ENCODE measurements around the gene CCDC142. TPM values are rescaled to one million over a fixed set of nuclear protein-coding genes. Genes with fewer than 3 reads are reported as not detected.
A peak's percentile ranks its signal among the peaks of the same experiment; 100 is the strongest.
"Not testable (repeated sequence)": the region's sequence is repeated elsewhere in the genome, so short reads cannot be mapped to it uniquely, and the experiment has no call there.

The CCDC142 gene
- polyA plus RNA-seq, 3 donors = 10.2 to 18.6 (median 17.1) TPM

DNA sequence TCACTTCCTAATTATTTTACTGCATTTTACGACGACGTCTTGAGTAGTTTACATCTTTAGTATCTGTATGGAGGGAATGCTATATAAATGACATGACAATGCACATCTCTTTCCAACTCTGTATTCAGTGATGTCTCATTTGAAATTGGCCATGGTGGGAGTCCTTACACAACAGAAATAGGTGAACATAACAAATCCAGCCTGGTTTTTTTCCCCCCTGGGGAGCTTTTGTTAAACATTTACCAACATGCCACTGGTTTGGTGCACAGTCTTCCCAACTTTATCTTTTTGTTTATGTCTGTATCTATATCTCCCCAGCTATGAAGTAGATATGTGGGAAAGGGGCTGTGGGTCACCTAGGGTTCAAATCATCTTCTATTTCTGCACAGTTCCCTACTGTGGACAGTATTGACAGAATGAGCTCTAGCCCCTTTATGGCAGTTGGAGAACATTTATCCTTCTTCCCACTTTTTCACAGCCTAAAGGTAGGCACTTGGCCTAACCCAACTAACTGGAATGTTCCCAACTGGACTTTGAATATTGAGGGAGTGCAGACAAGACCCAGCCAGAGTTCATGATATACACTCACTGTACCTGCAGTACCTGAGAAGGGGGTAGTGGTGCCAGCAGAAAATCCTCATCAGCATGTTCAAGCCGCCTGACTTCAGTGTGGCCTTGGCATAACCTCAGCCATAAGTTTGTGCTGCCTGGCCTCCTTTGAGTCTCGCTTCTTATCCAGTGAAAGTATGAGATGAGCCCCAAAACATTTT lies 35.4 kb downstream of the CCDC142 start:
- no peak for DNase-seq

DNA sequence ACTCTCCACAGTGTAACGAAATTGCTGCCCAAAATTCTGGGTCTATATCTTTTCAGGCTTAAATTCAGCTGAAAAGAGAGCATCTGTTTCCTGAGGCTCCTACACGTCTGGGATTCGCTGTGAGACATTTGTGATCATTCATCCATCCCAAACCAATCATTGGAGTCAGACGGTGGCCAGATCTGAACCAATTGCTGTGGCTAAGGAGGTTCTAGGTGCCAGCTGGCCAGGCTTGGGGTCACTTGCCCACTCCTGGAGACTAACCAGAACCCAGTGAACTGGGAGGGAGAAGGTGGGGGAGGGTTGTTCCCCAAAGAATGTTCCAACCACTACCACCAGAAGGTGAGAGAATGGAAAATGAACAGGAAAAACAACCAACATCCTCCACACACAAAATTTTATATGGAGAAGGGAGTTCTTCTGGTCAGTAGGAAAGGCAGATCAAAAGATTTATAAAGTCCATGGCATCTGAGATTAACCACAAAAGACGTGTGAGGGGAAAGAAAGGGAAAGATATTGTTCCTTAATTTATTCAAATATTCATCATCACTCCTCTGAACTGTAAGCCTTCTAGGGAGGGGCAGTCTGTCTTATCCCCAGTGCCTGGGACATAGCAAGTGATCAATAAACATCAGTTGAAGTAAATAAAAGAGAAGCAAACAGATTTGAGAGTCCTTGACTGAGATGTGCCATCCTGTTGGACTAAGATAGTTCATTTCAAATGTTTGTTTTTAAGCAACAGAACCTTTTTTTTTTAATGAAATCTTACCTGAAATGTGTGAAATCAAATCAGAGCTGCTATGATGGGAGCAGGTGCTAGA lies 38.1 kb downstream of the CCDC142 start:
- DNase-seq = no peak

DNA sequence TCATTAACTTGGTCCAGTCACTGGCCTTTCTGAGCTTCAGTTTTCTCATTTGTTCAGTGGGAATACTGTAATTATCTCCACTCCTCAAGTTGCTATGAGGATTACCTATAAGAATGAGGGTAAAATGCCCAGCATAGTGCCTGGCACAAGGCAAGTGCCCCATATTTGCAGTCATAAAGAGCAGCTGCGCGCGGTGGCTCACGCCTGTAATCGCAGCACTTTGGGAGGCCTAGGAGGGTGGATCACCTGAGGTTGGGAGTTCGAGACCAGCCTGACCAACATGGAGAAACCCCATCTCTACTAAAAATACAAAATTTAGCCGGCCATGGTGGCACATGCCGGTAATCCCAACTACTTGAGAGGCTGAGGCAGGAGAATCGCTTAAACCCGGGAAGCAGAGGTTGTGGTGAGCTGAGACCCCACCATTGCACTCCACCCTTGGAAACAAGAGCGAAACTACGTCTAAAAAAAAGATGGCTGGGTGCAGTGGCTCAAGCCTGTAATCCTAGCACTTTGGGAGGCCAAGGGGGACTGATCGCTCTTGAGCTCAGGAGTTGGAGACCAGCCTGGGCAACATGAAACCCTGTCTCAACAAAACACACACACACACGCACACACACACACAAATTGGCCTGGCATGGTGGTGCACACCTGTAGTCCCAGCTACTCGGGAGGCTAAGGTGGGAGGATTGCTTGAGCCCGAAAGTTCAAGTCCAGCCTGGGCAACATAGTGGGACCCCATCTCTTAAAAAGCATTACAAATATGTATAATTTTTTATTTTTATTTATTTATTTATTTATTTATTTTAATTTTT lies 40.1 kb downstream of the CCDC142 start:
- not testable (repeated sequence) for DNase-seq

DNA sequence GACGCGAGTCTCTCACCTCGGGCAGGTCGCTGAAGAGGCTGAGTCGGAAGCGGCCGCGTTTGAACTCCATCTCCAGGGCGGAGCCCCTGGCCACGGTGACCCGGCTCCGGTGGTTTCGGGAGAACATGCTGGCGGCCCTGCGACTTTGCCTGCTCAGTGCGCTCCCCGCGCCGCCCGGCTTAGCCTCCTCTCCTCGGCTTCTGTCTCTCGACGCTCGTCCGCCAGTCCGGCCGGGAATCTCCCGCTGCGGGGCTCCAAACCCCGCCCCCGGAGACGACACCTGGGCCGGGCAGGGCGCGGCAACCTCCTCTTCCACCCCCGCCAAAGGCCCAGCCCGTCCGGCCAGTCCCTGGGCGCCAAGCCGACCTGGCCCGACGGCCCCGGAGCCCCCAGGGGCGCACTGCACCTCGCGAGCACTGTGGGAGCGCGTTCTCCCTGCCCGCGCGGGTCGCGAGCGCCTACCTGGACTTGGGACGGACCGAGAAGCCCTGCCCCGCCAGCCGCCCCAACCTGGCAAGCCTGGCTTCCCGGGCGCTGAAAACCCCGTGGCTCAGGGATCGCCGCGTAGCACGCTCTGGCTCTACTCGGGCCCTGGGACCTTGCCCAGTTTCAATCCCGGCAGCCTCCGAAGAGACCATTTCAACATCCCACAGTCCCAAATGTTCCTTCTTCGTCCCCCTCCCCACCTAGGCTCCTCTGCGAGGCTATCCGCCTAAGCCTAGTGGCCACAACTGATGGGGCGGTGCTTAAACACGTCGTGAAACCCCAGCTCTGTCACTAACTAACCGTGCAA lies 40.9 kb downstream of the CCDC142 start, which contains the start of gene RTKN:
Gene RTKN (minus strand): TSS at position 248 of the 793 bp plus-strand sequence. CDS start 121 bp downstream, at position 127.
- peak; percentile 70 for DNase-seq

DNA sequence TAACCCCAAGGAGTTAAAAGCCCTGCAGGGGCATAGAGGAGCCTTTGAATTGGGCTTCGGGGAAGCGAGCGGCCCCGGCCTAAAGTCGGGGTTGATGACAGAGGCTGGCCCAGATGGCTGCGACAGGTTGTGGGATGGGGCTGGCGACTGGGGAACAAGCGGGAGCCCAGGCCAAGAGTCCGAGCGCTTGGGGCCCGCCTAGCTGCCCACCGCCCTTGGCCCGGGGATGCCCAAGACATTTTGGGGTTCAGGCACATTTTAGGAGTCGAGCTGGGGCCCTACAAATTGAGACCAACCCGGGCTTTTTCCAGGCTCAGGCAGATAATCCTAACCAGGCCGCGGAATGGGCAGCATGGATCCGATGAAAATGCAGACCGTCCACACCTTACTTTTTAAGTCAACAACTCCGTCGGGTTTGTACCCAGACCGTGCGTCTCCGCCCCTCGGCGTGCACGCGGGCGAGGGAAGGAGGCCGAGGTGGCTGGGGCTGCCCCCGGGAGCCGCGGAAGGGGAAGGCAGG lies 41.6 kb downstream of the CCDC142 start:
- no peak for DNase-seq

DNA sequence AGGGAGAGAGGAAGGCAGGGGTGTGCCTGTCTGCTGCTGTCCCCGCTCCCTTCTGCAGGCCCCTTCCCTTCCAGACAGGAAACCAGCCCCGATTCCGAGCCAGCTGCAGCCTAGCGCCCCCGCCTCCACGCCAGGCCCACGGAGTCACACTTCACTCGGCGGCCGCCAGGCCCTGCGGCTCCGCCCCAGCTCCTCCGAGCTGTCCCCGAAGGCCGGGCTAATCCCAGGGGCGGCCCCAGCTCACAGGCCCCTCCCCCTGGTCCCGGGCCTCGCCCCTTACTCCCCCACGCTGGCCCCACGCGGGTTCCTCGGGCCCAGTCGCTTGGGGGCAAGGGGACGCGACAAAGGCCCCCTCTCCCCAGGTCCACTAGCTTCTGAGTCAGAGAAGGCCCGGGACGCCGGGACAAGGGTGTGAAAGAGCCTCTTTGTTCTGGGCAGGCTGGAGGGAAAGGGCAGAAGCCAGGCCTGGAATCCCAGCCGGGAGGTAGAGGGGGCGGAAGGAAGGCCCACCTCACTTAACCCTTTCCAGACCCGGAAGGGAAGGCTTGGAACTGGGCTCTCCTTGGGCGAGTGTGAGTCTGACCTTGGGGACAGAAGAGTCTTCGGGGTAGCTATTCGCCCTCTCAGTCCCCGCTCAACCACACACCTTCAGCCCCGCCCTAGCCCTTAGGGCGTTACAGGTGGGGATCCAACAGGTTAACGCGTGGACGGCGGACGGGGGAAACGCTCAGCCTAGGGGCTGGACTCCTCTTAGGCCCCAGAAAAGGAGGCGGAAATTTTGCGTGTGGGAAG lies 42.2 kb downstream of the CCDC142 start:
- DNase-seq = peak; percentile 92

DNA sequence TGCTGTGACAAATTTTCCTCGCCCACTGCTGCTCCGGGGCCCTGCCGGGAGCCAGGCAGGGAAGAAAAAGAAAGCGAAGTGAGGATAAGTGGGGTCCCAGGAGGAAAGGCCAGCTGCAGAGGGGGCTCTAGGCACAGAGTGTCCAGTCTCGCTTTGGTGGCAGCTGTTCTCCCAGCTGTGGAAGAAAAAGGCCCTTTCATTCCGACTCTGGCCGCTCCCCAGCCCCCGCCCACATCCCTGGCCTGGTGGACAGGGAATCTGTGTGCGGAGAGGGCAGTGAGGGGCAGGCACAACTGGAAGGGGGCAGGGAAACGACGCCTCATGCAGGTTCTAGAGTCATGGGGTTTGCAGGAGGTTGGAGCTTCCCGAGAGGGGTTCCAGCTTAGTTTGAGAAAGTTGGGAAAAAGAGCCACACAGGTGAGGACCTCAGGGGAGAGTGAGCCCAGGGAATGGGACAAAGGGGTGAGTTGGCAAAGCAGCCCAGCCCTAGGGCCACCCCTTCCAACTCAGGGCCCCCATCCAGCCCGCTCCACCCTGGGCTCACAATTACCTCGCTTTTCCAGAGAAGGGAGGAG lies 42.9 kb downstream of the CCDC142 start:
- DNase-seq = peak; percentile 65

DNA sequence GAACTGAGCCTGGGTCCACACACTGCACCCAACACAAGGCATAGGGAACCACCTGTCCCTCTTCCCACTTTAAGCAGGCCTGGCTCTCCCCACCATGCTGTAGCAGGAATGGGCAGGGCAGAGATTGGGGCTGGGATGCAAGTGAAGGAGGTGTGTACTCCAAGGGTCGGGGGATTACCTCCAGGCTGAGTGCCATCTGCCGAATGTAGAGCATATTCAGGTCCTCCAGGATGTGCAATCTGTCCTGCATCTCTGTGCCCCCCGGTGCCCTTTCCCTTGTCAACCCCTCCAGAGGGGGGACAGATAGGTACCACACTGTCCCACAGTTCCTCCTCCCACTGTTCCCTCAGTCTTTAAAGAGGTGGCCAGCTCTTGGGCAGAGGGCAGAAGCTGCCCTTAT lies 43.4 kb downstream of the CCDC142 start:
- no peak for DNase-seq

DNA sequence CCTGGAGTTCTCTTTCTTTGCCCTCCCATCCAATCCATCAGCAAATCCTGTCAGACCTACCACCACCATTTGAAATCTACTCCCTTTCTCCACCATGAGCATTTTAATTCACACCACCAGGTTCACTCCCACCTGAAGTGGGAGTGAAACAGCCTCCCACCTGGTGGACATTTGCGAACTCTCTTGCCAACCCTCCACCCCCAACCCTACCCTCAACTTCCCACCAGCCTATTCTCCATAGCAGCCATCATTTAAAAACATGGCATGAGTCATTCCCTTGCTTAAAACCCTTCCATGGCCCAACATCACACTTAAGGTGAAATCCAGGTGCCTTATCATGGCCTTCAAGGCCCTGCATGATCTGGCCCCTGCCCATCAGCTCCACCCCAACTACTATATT lies 44.5 kb downstream of the CCDC142 start:
- DNase-seq = no peak

DNA sequence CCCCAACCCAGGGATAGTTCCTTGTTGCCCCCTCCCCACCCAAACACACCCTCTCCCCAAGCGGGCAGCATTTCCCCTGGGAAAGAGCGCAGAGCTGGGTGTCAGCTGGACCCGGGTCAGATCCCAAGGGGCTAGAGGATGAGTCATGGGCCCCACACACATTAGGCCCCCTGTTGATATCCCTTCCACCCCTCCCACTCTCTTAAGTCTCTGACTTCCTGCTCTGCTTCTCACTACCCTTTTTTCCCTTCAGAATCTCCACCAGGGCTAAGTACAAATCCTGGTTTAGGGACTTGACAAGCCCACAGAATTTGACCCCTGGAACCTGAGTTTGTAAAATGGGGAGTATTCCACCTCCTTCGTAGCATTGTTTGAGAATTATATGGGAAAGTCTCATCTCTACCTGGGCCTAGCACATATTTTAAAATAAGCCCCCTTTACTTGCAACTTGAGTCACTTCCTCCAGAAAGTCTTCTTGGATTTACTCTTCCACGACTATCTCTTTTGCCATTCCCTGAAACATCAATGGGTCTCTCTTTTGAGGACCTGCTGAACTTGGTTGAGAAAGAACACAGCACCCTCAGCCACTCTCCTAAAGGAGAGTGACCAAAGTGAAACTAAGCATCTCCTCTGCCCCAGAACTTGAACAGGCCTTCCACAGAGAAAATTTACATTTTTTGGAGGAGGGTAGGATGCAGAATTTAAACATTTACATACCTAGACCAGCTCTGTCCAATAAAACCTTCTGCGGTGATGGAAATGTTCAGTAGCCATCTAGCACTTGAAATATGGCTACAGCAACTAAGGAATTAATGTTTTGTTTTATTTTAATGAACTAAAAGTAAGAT lies 45.7 kb downstream of the CCDC142 start:
- DNase-seq = no peak

DNA sequence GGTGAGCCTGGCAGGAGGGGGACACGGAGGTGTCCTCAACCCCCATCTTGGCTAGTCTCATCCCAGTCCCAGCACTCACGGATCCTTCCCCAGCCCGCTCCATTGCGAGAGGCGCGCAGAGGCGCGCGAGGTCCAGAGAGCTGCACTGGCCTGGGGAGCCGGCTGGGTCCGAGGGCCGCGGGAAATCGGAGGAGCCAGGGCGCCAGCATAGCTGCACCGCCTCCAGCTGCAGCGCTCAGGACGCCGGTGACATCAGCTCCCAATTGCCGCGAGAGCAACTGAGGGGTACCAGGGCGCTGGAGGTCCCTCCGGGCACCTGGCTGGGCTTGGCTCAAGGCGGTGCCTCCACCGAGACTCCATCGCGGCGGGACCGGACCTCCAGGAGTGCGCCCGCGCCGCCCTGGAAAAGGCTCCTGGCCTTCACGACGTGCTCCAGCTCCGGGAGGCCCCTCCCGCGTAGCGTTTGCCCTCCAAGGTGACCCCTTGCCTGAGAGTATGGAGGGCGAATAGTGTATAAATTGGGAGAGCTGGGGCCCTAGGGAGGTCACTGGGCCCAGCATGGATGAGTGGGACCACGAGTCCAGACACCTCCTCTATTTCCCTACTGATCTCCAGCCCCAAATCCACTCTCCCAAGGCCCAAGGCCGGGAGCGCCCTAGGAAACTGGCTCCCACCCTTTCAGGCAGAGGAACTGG lies 46.5 kb downstream of the CCDC142 start:
- DNase-seq = no peak

DNA sequence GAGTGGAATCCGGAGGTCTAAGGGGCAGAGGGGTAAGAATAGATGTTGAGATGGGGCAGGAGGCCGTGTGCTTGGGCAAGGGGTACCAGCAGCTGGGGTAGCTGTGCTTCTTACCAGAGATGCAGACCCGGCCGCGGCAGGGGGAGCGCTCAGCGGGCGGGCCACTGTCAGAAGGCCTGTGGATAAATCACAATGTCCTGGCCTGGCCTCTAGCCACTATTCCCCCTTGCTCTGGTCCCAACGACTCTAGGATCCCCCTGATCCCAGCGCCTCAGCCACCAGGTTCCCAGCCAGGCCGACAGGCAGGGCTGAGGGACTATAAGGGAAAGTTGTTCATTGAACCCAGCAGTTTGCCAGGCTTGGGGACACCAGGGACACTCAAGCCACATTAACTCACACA lies 52.3 kb downstream of the CCDC142 start:
- DNase-seq = no peak

DNA sequence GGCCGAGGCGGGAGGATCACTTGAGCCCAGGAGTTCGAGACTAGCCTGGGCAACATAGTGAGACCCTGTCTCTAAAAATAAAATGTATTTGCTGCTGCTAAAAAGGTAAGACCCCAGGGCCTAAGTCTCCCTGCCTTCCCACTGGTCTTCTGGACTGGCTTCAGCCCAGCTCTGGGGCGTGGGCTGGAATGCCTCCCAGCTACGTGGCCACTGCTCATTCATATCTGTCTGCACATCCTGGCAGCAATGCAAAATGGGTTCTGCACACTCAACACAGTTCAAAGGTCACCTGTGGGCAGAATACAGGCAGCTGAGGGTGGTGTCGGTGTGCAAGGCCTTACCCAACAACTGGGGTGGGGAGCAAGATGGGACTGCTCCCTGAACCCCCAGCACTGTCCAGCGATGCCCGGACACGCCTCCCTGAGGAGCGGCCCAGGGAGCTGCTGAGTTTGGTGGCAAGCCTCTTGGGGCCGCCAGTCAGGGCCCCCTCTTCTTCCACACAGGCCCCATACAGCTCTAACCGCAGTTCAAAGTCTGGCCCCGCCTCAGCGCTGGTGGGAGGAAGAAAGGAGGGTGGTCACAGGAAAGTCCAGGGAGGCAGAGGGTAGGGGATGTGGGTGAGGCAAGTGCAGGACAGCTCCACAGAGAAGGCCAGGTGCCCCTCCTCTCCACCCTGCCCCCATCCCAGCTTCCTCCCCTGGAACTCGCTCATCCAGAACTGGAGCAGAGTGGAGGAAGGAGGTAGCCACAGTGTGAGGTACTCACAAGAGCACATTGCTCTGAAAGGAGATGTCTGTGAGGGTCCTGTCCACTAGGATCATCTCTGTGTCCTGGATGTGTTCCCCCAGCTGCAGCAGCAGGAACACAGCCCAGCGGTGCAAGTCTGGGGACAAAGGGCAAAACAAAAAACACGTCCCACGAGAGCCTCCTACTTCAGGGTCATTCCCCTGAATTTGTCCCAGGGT lies 53.0 kb downstream of the CCDC142 start:
- no peak for DNase-seq

DNA sequence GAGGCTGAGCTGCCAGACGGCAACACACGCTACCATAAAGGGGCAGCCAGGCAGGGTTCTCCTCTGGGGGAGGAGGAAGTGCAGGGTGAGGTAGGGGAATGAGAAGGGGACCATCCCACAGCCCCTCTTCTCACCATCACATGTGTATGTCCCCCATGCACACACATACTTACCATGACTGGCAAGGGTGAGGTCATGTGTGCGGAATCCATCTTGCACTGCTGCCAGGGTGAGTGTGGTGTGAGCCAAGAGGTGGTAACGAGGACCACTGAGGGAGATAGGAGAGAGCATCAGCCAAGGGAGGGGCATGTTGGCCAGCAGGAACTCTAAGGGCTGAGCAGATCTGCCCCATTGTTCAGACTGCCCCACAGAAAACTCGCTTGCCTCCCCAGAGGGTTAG lies 54.1 kb downstream of the CCDC142 start:
- no peak for DNase-seq

DNA sequence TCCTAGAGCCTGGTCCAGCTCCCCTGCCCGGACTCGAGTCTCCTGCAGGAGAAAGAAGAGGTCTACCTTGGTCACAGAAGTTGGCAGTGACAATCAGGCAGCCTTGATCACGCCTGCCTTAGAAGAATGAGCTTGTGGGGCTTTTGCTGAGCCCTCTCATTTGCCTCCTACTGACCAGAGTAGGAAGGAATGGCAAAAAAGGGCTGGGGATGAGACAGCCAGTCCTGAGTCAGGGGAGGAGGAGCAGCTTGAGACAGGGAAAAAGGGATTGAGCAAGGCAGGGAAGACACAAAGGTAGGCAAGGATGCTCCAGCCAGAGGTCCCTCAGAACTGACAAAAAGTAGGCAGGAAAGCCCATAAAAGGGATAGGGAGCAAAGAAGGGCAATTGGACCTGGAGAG lies 55.2 kb downstream of the CCDC142 start:
- no peak for DNase-seq

DNA sequence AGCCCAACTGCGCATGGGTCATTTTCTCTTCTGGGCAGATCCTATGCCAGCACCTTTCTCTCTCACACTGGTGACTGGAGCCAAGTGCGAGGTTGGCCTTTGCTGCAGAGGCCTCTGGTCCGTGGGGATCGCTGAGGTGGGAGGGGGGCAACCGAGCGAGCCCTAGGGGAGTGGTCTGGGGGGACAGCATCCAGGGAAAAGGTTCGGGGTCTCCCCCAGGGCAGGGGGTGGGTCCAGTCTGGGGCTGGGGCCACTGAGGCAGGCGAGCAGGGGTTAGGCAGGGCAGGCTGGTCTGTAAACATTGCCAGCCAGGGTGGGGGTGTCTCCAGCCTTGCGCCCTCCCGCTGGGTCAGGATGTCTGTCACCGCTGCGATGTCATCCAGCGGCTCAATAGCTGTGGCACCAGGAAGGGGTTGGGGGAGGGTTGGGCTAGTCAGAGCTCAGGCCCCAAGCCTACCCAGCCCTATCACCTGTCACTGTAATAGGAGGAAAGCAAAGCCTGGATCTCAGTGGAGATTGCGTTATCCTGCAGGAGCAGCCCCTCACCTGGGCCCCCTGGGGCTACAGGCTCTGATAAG lies 56.5 kb downstream of the CCDC142 start:
- no peak for DNase-seq

DNA sequence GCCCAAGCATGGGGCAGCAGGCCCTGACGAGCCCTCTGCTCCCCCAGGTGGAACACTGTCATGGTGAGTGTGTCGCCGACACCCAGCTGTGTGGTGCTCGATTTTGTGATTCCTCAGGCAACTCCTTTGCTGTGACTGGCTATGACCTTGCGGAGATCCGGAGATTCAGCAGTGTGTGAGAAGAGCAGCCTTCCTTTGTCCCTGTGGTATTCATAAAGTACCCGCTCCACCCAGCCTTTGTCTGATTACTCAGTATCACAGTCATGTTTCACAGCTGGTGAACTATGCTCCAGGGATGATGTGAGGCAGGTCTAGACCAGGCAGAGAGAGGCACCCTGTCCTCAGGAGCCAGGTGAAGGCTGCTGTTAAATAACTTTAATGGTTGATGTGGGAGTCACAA lies 57.3 kb downstream of the CCDC142 start:
- no peak for DNase-seq

Data from renal pelvis (tissue), 4 donors.